HEK293 (cell line): ENCODE results near the gene FUT1.

Experiments
- CTCF ChIA-PET: fragments of 350-600 bp; formaldehyde crosslinking; extraction: SDS; loops from one replicate; lab custom pipeline; 2021; ENCODE audit warnings: antibody characterized with exemption; lab: Yijun Ruan, JAX
- POLR2A ChIA-PET: fragments of 300-600 bp; formaldehyde crosslinking; extraction: SDS; loops from one replicate; lab custom pipeline; 2020; ENCODE audit warnings: antibody characterized with exemption, inconsistent platforms; lab: Yijun Ruan, JAX
- H3K27ac ChIP-seq: fragments of 200-500 bp; sonication (Bioruptor generic); 2 replicates; pipeline ENCODE4 v1.5.1; 2014; ENCODE audit warnings: low read depth, low read length, control low read depth, inconsistent platforms; ENCODE audit errors: extremely low read depth
- H3K36me3 ChIP-seq, 2 experiments: fragments of 200-500 bp in 1 of 2; sonication (Bioruptor generic) in 1 of 2; 1 replicate in 1 of 2; 2 replicates in 1 of 2; pipeline ENCODE4 v1.5.1; 2014 to 2017; ENCODE audit warnings: inconsistent platforms in 2 of 2, low read length in 2 of 2; ENCODE audit not compliant: control insufficient read depth in 2 of 2, insufficient read depth in 1 of 2
- H3K4me1 ChIP-seq: fragments of 200-500 bp; sonication (Bioruptor generic); 2 replicates; pipeline ENCODE4 v1.5.1; 2014; ENCODE audit warnings: mild to moderate bottlenecking, low read length, inconsistent platforms; ENCODE audit not compliant: control insufficient read depth, insufficient read depth
- H3K4me3 ChIP-seq: 2 replicates; pipeline ENCODE4 v1.5.1; 2011; ENCODE audit warnings: low read depth, mild to moderate bottlenecking, control low read depth, low read length, moderate library complexity
- H3K9me3 ChIP-seq: fragments of 200-500 bp; sonication (Bioruptor generic); 2 replicates; pipeline ENCODE4 v1.5.1; 2014; ENCODE audit warnings: low read depth, low read length, inconsistent platforms; ENCODE audit not compliant: control insufficient read depth, insufficient read depth
- GLIS2 ChIP-seq: fragments of 450-650 bp; formaldehyde crosslinking; IDR thresholded peaks from 2 replicates; pipeline ENCODE4 v1.5.1; 2016; ENCODE audit warnings: missing biosample characterization, missing genetic modification characterization
- KLF10 ChIP-seq: fragments of 450-650 bp; IDR thresholded peaks from 2 replicates; pipeline ENCODE4 v1.5.1; 2018; ENCODE audit warnings: missing biosample characterization, mild to moderate bottlenecking, missing genetic modification characterization
- KLF8 ChIP-seq: fragments of 450-650 bp; formaldehyde crosslinking; IDR thresholded peaks from 2 replicates; pipeline ENCODE4 v1.5.1; 2016; ENCODE audit warnings: missing biosample characterization, missing genetic modification characterization
- MEIS1 ChIP-seq: sonication (generic); formaldehyde crosslinking; IDR thresholded peaks from 2 replicates; pipeline ENCODE4 v1.8.1; 2022; ENCODE audit warnings: missing genetic modification reagents, mild to moderate bottlenecking, borderline replicate concordance
- RBAK ChIP-seq: fragments of 450-650 bp; formaldehyde crosslinking; IDR thresholded peaks from 2 replicates; pipeline ENCODE4 v1.5.1; 2016; ENCODE audit warnings: missing biosample characterization, missing genetic modification characterization
- YY2 ChIP-seq: fragments of 450-650 bp; formaldehyde crosslinking; IDR thresholded peaks from 2 replicates; pipeline ENCODE4 v1.5.1; 2016; ENCODE audit warnings: missing biosample characterization, missing genetic modification characterization
- ZBTB8A ChIP-seq: fragments of 450-650 bp; formaldehyde crosslinking; IDR thresholded peaks from 2 replicates; pipeline ENCODE4 v1.5.1; 2016; ENCODE audit warnings: missing biosample characterization, missing genetic modification characterization
- ZFP41 ChIP-seq: fragments of 450-650 bp; formaldehyde crosslinking; IDR thresholded peaks from 2 replicates; pipeline ENCODE4 v1.5.1; 2016; ENCODE audit warnings: missing biosample characterization, missing genetic modification characterization, borderline replicate concordance
- ZNF112 ChIP-seq: fragments of 450-650 bp; formaldehyde crosslinking; IDR thresholded peaks from 2 replicates; pipeline ENCODE4 v1.5.0; 2017; ENCODE audit warnings: missing biosample characterization, missing genetic modification characterization
- ZNF169 ChIP-seq: fragments of 450-650 bp; formaldehyde crosslinking; IDR thresholded peaks from 2 replicates; pipeline ENCODE4 v1.5.1; 2016; ENCODE audit warnings: missing biosample characterization, missing genetic modification characterization
- ZNF175 ChIP-seq: fragments of 450-650 bp; formaldehyde crosslinking; IDR thresholded peaks from 2 replicates; pipeline ENCODE4 v1.5.1; 2016; ENCODE audit warnings: missing biosample characterization, missing genetic modification characterization
- ZNF19 ChIP-seq: fragments of 450-650 bp; formaldehyde crosslinking; IDR thresholded peaks from 2 replicates; pipeline ENCODE4; 2016; ENCODE audit warnings: missing biosample characterization, missing genetic modification characterization, low read depth
- ZNF23 ChIP-seq: fragments of 450-650 bp; formaldehyde crosslinking; IDR thresholded peaks from 2 replicates; pipeline ENCODE4 v1.5.1; 2016; ENCODE audit warnings: missing biosample characterization, missing genetic modification characterization, borderline replicate concordance
- ZNF292 ChIP-seq: fragments of 450-650 bp; formaldehyde crosslinking; IDR thresholded peaks from 2 replicates; pipeline ENCODE4 v1.5.1; 2016; ENCODE audit warnings: low read depth, missing biosample characterization, missing genetic modification characterization, borderline replicate concordance
- ZNF510 ChIP-seq: fragments of 450-650 bp; formaldehyde crosslinking; IDR thresholded peaks from 2 replicates; pipeline ENCODE4 v1.5.1; 2018; ENCODE audit warnings: mild to moderate bottlenecking, missing genetic modification characterization, missing biosample characterization; ENCODE audit not compliant: insufficient replicate concordance
- ZNF561 ChIP-seq: fragments of 450-650 bp; IDR thresholded peaks from 2 replicates; pipeline ENCODE4 v1.5.1; 2018; ENCODE audit warnings: missing biosample characterization, missing genetic modification characterization, borderline replicate concordance
- ZNF624 ChIP-seq: fragments of 450-650 bp; formaldehyde crosslinking; IDR thresholded peaks from 2 replicates; pipeline ENCODE4 v1.5.1; 2017; ENCODE audit warnings: missing biosample characterization, missing genetic modification characterization
- ZSCAN23 ChIP-seq: fragments of 450-650 bp; formaldehyde crosslinking; IDR thresholded peaks from 2 replicates; pipeline ENCODE4 v1.5.1; 2016; ENCODE audit warnings: missing biosample characterization, missing genetic modification characterization
- TF ChIP-seq, protein P1 (sequence below): fragments of 450-650 bp; formaldehyde crosslinking; IDR thresholded peaks from 2 replicates; pipeline ENCODE4 v1.5.1; 2016; ENCODE audit warnings: missing biosample characterization, missing genetic modification characterization
- TF ChIP-seq, protein P2 (sequence below): fragments of 450-650 bp; formaldehyde crosslinking; IDR thresholded peaks from 2 replicates; pipeline ENCODE4 v1.5.1; 2016; ENCODE audit warnings: missing biosample characterization, missing genetic modification characterization
- TF ChIP-seq, protein P3 (sequence below): fragments of 450-650 bp; formaldehyde crosslinking; IDR thresholded peaks from 2 replicates; pipeline ENCODE4 v1.5.1; 2016; ENCODE audit warnings: missing biosample characterization, missing genetic modification characterization
- TF ChIP-seq, protein P4 (sequence below): IDR thresholded peaks from 2 replicates; pipeline ENCODE4 v1.6.1; 2011; ENCODE audit warnings: mild to moderate bottlenecking, low read depth, low read length, borderline replicate concordance
- TF ChIP-seq, protein P5 (sequence below): fragments of 450-650 bp; formaldehyde crosslinking; IDR thresholded peaks from 2 replicates; pipeline ENCODE4 v1.5.1; 2016; ENCODE audit warnings: missing biosample characterization, missing genetic modification characterization

Gene FUT1

DNA sequence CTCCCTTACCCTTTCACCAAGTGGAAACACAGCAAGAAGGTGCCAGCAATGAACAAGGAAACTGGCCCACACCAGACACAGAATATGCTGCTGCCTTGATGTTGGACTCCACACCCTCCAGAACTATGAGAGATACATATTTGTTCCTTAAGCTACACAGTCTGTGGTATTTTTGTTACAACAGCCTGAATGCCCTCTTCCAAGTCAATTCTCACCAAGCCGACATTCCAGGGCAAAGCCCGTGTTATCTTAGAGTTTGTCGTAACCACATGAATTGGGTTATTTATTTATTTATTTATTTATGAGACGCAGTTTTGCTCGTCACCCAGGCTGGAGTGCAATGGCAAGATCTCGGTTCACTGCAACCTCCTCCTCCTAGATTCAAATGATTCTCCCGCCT is 17.8 kb upstream of the FUT1 start:
- ChIA-PET POLR2A (interaction anchor here (0.7 kb wide), 1 partner anchor 65 kb away, joined by 4 read pairs; no protein-coding TSS in a partner anchor), CTCF (interaction anchor here (0.6 to 1.7 kb wide), 7 partner anchors 10 to 395 kb away, joined by 3 to 10 read pairs (median 6); no protein-coding TSS in a partner anchor)
- Histone ChIP-seq H3K4me3 (no peak overlapping the region), H3K9me3 (no peaks in the 10 kb centered on the region), H3K36me3 (no peaks in the 10 kb centered on the region), H3K4me1 (0 out of 2 replicates have a peak, but pooled peaks cover 2% of the 10 kb centered on the region), H3K27ac (no peak overlapping the region)
- TF ChIP-seq, protein P1, sequence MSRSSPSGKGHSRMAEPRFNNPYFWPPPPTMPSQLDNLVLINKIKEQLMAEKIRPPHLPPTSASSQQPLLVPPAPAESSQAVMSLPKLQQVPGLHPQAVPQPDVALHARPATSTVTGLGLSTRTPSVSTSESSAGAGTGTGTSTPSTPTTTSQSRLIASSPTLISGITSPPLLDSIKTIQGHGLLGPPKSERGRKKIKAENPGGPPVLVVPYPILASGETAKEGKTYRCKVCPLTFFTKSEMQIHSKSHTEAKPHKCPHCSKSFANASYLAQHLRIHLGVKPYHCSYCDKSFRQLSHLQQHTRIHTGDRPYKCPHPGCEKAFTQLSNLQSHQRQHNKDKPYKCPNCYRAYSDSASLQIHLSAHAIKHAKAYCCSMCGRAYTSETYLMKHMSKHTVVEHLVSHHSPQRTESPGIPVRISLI = no peak
- TF ChIP-seq ZNF624 (tag by site-specific recombination) (no peak), GLIS2 (tag by site-specific recombination) (no peak), ZNF561 (tag by site-specific recombination) (no peak), ZNF510 (tag by site-specific recombination) (no peak), ZFP41 (no peak), ZNF112 (no peak), KLF8 (tag by site-specific recombination) (no peak), ZNF292 (tag by site-specific recombination) (no peak), KLF10 (tag by site-specific recombination) (no peak)
- TF ChIP-seq, protein P2, sequence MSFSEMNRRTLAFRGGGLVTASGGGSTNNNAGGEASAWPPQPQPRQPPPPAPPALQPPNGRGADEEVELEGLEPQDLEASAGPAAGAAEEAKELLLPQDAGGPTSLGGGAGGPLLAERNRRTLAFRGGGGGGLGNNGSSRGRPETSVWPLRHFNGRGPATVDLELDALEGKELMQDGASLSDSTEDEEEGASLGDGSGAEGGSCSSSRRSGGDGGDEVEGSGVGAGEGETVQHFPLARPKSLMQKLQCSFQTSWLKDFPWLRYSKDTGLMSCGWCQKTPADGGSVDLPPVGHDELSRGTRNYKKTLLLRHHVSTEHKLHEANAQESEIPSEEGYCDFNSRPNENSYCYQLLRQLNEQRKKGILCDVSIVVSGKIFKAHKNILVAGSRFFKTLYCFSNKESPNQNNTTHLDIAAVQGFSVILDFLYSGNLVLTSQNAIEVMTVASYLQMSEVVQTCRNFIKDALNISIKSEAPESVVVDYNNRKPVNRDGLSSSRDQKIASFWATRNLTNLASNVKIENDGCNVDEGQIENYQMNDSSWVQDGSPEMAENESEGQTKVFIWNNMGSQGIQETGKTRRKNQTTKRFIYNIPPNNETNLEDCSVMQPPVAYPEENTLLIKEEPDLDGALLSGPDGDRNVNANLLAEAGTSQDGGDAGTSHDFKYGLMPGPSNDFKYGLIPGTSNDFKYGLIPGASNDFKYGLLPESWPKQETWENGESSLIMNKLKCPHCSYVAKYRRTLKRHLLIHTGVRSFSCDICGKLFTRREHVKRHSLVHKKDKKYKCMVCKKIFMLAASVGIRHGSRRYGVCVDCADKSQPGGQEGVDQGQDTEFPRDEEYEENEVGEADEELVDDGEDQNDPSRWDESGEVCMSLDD (tag by site-specific recombination) = no peak

DNA sequence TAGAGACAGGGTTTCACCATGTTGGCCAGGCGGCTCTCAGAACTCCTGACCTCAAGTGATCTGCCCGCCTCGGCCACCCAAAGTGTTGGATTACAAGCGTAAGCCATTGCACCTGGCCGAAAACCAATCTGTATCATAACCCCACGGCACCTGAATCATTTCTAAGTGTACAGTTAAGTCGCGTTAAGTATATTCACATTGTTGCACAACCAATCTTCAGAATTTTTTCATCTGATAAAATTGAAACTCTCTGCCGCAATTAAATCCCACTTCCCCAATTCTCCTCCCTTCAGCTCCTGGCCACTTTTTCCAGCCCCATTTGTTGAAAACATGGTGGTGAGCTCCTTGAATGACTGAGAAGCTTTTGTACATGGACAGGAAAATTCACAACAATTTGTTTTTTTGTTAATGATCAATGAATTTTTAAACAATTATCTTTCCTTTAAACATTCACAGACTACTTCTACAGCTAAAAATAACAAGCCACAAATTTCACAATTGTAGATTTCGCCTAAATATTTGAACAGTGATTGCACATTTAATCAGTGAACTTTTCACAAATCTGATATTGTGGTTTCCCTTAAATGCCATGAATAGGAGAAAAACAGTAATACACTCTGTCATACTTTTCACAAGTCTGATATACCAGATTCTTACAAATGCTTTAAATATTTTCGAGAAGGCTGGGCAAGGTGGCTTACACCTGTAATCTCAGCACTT is 16.7 kb upstream of the FUT1 start:
- Histone ChIP-seq H3K9me3 (no peaks in the 10 kb centered on the region), H3K36me3 (no peaks in the 10 kb centered on the region), H3K27ac (no peak overlapping the region), H3K4me3 (no peak overlapping the region), H3K4me1 (no peaks in the 10 kb centered on the region)
- ChIA-PET CTCF (interaction anchor here (0.6 to 1.7 kb wide), 4 partner anchors 19 to 224 kb away, joined by 3 to 9 read pairs (median 4); partner anchors contain the start of gene GYS1), POLR2A (no interaction called here)
- TF ChIP-seq RBAK (no peak), ZSCAN23 (tag by site-specific recombination) (no peak), ZNF23 (tag by site-specific recombination) (no peak), YY2 (tag by site-specific recombination) (no peak), ZNF19 (tag by site-specific recombination) (no peak), ZNF169 (no peak), MEIS1 (CRISPR knock-in tag) (no peak), ZBTB8A (tag by site-specific recombination) (no peak), ZNF175 (tag by site-specific recombination) (no peak)
- TF ChIP-seq, protein P3, sequence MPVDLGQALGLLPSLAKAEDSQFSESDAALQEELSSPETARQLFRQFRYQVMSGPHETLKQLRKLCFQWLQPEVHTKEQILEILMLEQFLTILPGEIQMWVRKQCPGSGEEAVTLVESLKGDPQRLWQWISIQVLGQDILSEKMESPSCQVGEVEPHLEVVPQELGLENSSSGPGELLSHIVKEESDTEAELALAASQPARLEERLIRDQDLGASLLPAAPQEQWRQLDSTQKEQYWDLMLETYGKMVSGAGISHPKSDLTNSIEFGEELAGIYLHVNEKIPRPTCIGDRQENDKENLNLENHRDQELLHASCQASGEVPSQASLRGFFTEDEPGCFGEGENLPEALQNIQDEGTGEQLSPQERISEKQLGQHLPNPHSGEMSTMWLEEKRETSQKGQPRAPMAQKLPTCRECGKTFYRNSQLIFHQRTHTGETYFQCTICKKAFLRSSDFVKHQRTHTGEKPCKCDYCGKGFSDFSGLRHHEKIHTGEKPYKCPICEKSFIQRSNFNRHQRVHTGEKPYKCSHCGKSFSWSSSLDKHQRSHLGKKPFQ (tag by site-specific recombination) = no peak
- TF ChIP-seq, protein P4, sequence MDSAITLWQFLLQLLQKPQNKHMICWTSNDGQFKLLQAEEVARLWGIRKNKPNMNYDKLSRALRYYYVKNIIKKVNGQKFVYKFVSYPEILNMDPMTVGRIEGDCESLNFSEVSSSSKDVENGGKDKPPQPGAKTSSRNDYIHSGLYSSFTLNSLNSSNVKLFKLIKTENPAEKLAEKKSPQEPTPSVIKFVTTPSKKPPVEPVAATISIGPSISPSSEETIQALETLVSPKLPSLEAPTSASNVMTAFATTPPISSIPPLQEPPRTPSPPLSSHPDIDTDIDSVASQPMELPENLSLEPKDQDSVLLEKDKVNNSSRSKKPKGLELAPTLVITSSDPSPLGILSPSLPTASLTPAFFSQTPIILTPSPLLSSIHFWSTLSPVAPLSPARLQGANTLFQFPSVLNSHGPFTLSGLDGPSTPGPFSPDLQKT = no peak
- TF ChIP-seq, protein P5, sequence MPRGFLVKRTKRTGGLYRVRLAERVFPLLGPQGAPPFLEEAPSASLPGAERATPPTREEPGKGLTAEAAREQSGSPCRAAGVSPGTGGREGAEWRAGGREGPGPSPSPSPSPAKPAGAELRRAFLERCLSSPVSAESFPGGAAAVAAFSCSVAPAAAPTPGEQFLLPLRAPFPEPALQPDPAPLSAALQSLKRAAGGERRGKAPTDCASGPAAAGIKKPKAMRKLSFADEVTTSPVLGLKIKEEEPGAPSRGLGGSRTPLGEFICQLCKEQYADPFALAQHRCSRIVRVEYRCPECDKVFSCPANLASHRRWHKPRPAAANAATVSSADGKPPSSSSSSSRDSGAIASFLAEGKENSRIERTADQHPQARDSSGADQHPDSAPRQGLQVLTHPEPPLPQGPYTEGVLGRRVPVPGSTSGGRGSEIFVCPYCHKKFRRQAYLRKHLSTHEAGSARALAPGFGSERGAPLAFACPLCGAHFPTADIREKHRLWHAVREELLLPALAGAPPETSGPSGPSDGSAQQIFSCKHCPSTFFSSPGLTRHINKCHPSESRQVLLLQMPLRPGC (tag by site-specific recombination) = no peak
